Iris pigment epithelial cell (primary cell): Measurements from ENCODE around the gene BPI.
"Not testable (repeated sequence)": the region's sequence is repeated elsewhere in the genome, so short reads cannot be mapped to it uniquely, and the experiment has no call there.

Experiments used
- DNase-seq: peaks from one replicate; pipeline ENCODE4 v3.0.0-alpha.2; 2011; ENCODE audit warnings: low read depth

The BPI gene

GRCh38 chr20:38363004-38363747 lies 59.2 kb downstream of the BPI start:
- no peak for DNase-seq

DNA sequence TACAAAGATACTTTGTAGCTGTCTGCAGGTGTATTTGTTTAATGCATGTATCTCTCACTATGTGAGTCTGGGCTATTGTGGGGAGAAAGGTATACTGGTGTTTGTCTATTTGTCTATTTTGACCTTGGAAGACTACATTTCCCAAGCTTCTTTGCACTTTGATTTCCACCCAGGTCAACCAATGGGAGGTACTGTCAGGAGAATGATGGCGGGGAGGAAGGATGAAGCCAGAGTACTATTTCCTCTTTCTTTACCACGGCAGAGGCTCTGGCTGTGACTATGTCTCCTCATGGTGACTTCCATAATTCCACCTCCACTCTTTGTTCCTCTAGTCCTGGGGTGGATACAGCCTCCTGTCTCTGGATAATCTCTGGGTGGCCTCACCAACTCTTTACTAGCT lies 65.4 kb downstream of the BPI start:
- DNase-seq, result peak; percentile 34

- DNase-seq, result no peak
Observed at GRCh38 chr20:38372806-38373205, 68.8 kb downstream of the BPI start.

DNA sequence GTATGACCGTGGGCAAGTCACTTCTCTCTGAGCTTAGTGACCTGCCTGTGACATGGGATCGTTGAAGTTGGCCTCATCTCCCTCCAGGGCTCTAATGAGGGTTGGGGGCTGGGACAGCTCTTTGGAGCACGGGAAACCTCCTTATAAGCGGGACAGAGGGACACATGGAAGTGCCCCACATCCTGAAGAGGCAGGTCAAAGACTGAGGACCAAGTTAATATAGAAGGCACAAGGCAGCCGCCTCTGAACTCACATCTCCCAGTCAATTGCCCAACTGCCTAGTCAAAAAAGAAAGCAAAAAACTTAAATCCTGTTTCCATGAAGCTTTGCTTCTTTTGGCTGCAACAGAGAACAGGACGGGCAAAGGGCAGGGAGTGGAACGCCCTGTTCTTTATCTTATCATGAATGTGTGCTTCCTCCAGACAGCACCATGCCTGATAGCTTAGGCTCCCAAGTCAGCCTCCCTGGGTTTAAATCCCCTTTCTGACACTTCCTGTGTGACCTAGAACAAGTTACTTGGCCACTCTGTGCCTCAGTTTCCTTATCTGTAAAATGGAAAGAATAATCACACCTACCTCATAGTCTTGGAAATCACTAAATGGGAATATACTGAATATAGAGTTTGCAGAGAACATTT lies 69.4 kb downstream of the BPI start:
- DNase-seq, result peak; percentile 3

- DNase-seq, result no peak
Observed at GRCh38 chr20:38373898-38374297, 69.9 kb downstream of the BPI start.

- no peak for DNase-seq
Observed at GRCh38 chr20:38377039-38377685, 73.2 kb downstream of the BPI start.

DNA sequence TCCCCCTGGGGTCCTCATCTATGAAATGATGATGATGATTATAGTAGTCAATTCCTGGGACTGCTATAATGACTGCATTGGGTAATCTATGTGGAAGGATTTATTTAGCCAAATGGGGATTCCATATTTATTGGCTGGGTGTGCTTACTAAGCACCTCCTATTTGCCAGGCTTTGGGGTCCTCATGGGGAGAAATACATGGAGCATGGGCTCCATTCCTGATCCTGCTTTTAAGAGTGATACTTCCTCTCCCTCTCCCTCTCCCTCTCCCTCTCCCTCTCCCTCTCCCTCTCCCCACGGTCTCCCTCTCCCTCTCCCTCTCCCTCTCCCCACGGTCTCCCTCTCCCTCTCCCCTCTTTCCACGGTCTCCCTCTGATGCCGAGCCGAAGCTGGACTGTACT lies 73.9 kb downstream of the BPI start:
- DNase-seq, result not testable (repeated sequence)

DNA sequence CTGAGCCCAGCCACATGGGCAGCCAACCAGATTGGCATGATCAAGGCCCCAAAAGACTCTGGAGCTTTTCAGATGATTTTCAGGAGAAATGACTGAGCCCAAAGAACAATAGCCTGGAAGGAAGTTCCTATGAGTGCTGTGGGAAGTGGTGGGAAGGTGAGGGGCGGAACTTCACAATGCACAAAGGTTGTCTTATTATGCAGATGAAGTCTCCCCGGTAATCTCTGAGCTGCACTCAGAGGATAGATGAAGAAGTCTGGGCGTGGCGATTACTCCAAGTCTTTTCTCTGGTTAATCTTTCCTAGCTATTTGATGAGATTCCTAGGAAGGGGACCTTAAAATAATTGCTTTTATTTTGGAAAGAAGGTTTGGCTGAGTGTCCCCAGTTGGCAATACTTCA lies 79.2 kb downstream of the BPI start:
- no peak for DNase-seq

DNA sequence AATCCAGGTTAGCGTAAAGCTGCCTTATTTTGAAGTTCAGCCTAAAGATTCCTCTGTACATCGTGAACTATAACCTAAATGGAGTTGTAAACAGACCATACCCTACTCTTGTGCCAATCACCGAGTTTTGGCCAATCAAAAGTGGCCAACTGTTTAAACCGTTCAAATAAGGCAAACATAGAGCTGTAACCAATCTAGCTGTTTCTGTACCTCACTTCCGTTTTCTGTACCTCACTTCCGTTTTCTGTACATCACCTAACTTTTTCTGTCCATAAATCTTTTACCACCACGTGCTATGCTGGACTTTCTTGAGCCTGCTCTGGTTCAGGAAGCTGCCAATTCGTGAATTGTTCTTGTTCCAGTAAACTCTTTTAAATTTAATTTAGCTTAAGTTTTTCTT lies 82.0 kb downstream of the BPI start:
- DNase-seq, result no peak

DNA sequence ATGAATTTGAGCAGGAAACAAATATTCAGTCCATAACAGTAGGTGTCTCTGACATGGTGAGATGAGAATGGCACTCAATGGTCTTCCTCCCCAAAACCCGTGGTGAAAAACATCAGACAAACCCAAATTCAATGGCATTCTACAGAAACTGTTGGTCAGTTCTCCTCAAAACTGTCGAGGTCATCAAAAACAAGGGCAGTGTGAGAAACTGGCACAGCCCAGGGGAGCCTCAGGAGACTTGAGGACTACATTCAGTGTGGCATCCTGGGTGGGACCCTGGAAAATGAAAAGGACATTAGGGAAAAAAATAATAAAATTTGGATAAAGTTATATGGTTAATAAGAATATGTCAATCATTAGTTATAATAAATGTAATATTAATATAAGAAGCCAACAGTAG lies 82.9 kb downstream of the BPI start:
- DNase-seq, result no peak
